Vagina (tissue), 2 donors: ENCODE data around the gene ABHD2.

Experiments
- CTCF ChIP-seq, 3 experiments: fragments of 450-650 bp in 2 of 3; fragments of 200-600 bp in 1 of 3; sonication (generic) in 1 of 3; IDR thresholded peaks; one replicate each; pipeline ENCODE4 v1.5.1; 2017 to 2019; ENCODE audit warnings: antibody characterized with exemption in 3 of 3, mild to moderate bottlenecking in 2 of 3, moderate library complexity in 2 of 3
- POLR2A ChIP-seq, 2 donors: fragments of 450-650 bp; IDR thresholded peaks; one replicate each; pipeline ENCODE4 v1.6.1; 2017; ENCODE audit warnings: antibody characterized with exemption in 2 of 2, mild to moderate bottlenecking in 2 of 2, moderate library complexity in 2 of 2
- POLR2AphosphoS5 ChIP-seq, 2 donors: sonication (generic); formaldehyde crosslinking; IDR thresholded peaks; one replicate each; pipeline ENCODE4 v1.9.0; 2017; ENCODE audit warnings: antibody characterized with exemption in 2 of 2, mild to moderate bottlenecking in 2 of 2, low read depth in 1 of 2; ENCODE audit not compliant: insufficient read depth in 1 of 2

- TF ChIP-seq POLR2AphosphoS5 (IDR thresholded peaks at IDR 0.05; ENCODE audit: insufficient read depth in 1 of 2, low read depth in 1 of 2) (peak in 1 of 2 donors; percentile 79), CTCF (IDR thresholded peaks at IDR 0.05) (no peak), POLR2A (IDR thresholded peaks at IDR 0.05) (no peak)
These were observed 109.3 kb downstream of the ABHD2 start for GRCh38 chr15:89197503-89197971.
